Transverse colon (tissue), 4 donors: Measurements from ENCODE around the gene NATD1. TPM values are rescaled to one million over a fixed set of nuclear protein-coding genes. Genes with fewer than 3 reads are reported as not detected.

ENCODE experiments used
- DNase-seq: peaks from one replicate; pipeline ENCODE4 v3.0.0-alpha.2; 2019
- H3K27ac ChIP-seq, 4 donors: fragments of 200-600 bp; sonication (generic); 2 replicates each; pipeline ENCODE4 v1.5.1; 2016 to 2018; ENCODE audit warnings: inconsistent platforms in 4 of 4
- H3K27me3 ChIP-seq: fragments of 200-600 bp; sonication (generic); 2 replicates; pipeline ENCODE4 v1.5.1; 2017; ENCODE audit warnings: inconsistent platforms
- H3K36me3 ChIP-seq, 4 donors: fragments of 200-600 bp; sonication (generic); 2 replicates each; pipeline ENCODE4 v1.5.1; 2017 to 2019; ENCODE audit warnings: inconsistent platforms in 4 of 4
- H3K4me1 ChIP-seq, 4 donors: fragments of 200-600 bp; sonication (generic); 2 replicates each; pipeline ENCODE4 v1.5.1; 2017 to 2020; ENCODE audit warnings: inconsistent platforms in 4 of 4
- H3K4me3 ChIP-seq, 4 donors: fragments of 200-600 bp; sonication (generic); 1 replicate in 1 of 4; 2 replicates in 3 of 4; pipeline versions ENCODE4 v1.5.1 to v1.6.1; 2017 to 2019; ENCODE audit warnings: inconsistent platforms in 4 of 4
- H3K9me3 ChIP-seq, 2 donors: fragments of 200-600 bp; sonication (generic); 2 replicates each; pipeline ENCODE4 v1.5.1; 2017 to 2019; ENCODE audit warnings: inconsistent platforms in 2 of 2
- EP300 ChIP-seq: sonication (generic); formaldehyde crosslinking; IDR thresholded peaks from one replicate; pipeline ENCODE4 v1.6.1; 2017; ENCODE audit warnings: antibody characterized with exemption, low read depth
- POLR2A ChIP-seq: fragments of 450-650 bp; IDR thresholded peaks from one replicate; pipeline ENCODE4 v1.6.1; 2016; ENCODE audit warnings: antibody characterized with exemption, mild to moderate bottlenecking, moderate library complexity
- POLR2AphosphoS5 ChIP-seq, 3 donors: sonication (generic); formaldehyde crosslinking; IDR thresholded peaks; one replicate each; pipeline ENCODE4 v1.6.1; 2016; ENCODE audit warnings: antibody characterized with exemption in 3 of 3
- WGBS, 2 donors: methylation state at CpG; one replicate each; pipeline ENCODE4 v1.1.5; 2018; ENCODE audit warnings: low coverage in 1 of 2; 5-methylcytosine and 5-hydroxymethylcytosine counted together
- in situ Hi-C, 4 donors: fragments of 200-750 bp; cut with MboI; loops; one replicate each; pipeline versions ENCODE4 v1.15.0 to v1.15.1; 2017; ENCODE audit warnings: low sequenced_read_pairs in 3 of 4, low pct_ligation_motif_present in 1 of 4, low pct_unique_long_range_greater_than_20kb in 1 of 4
- intact Hi-C: fragments of 100-400 bp; cut with DNase I; formaldehyde crosslinking; loops from one replicate; pipeline ENCODE4 v1.15.1; 2023; ENCODE audit warnings: low total_unique reads
- total RNA-seq, 4 donors: library from RNA; depleted of rRNA; stranded (reverse); fragments of >200 nt; gene quantifications; one replicate each; pipeline ENCODE4 v1.1.0, GENCODE V29; 2016
- TF ChIP-seq, protein P1 (sequence below), 5 experiments: fragments of 200-600 bp in 3 of 5; fragments of 450-650 bp in 2 of 5; sonication (generic) in 3 of 5; IDR thresholded peaks; 1 replicate in 2 of 5; 2 replicates in 3 of 5; pipeline ENCODE4 v1.5.1; 2016 to 2017; ENCODE audit warnings: antibody characterized with exemption in 5 of 5, inconsistent platforms in 3 of 5, mild to moderate bottlenecking in 2 of 5, moderate library complexity in 1 of 5

The NATD1 gene
- total RNA-seq, 4 donors from 2014 or later = 1.4 to 7.9 (median 5.0) TPM

DNA sequence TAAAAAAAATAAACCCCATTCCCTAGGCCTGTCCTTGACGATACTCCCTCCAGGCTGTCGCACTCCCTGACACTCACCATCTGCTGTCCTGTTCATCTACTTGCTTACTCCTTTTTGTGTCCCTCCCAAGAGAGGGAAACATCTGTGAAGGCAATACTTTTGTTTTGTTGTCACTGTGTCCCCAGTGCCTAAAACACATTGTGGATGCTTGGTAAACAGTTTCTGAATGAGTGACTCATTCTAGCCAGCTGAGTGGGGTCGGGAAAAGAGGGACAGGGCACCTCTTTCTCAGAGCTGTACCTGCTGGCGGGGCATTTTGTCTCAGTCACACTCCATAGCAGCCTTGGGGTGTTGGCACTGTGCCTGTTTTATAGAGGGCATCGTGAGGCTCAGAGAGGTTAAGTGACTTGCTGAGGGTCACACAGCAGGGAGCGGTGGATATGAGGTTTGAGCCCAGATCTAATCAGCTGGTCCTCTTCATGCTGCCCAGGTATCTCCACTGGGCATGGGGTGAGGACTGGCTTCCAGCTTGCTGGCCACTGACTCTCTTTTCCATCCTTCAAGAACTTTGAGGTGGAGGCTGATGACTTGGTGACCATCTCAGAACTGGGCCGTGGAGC, 46.9 kb upstream of the NATD1 start:
- Histone ChIP-seq H3K9me3 (no peaks in the 10 kb centered on the region), H3K4me1 (peaks cover 0 to 11% (median 0%) of the 10 kb centered on the region in 4 donors), H3K4me3 (no peak overlapping the region), H3K27me3 (no peaks in the 10 kb centered on the region), H3K27ac (no peak overlapping the region), H3K36me3 (peaks cover 0 to 15% (median 4%) of the 10 kb centered on the region in 4 donors)
- DNase-seq = no peak
- in situ Hi-C loops = loop anchor here (25.0 kb wide), 3 partner anchors 212 to 487 kb away; no protein-coding TSS in a partner anchor
- TF ChIP-seq POLR2AphosphoS5 (IDR thresholded peaks at IDR 0.05) (no peak), EP300 (no peak)
- TF ChIP-seq, protein P1, sequence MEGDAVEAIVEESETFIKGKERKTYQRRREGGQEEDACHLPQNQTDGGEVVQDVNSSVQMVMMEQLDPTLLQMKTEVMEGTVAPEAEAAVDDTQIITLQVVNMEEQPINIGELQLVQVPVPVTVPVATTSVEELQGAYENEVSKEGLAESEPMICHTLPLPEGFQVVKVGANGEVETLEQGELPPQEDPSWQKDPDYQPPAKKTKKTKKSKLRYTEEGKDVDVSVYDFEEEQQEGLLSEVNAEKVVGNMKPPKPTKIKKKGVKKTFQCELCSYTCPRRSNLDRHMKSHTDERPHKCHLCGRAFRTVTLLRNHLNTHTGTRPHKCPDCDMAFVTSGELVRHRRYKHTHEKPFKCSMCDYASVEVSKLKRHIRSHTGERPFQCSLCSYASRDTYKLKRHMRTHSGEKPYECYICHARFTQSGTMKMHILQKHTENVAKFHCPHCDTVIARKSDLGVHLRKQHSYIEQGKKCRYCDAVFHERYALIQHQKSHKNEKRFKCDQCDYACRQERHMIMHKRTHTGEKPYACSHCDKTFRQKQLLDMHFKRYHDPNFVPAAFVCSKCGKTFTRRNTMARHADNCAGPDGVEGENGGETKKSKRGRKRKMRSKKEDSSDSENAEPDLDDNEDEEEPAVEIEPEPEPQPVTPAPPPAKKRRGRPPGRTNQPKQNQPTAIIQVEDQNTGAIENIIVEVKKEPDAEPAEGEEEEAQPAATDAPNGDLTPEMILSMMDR (IDR thresholded peaks at IDR 0.05) = no peak
- 59 to 70% methylated on average over 6 to 7 of the region's 7 CpGs for WGBS, 2 donors
- intact Hi-C loops = no loop called here

DNA sequence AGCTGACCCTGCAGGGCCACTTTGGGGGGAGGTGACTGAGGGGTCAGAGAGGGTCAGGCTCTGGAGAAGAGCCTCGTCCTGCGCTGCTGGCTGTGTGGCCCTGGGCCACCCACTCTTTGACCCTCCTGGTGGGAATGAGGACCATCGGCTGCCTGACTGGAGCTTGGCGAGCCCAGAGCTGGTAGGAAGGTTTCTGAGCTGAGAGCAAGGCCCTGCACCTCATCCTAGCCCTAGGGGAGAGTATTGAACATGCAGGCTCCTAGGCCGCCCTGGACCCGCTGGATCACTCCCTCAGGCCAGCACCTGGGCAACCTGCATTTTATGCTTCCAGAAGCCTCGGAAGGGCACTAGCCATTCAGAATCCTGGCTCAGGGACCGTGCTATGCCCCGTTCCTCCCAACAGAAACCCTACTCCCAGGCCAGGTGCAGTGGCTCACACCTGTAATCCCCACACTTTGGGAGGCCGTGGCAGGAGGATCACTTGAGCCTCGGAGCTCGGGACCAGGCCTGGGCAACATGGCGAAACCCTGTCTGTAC, 45.8 kb upstream of the NATD1 start:
- H3K27me3 ChIP-seq = no peaks in the 10 kb centered on the region
- no peaks in the 10 kb centered on the region for H3K9me3 ChIP-seq
- no peak overlapping the region for H3K4me3 ChIP-seq
- H3K27ac ChIP-seq = no peak overlapping the region
- H3K4me1 ChIP-seq = peaks cover 0 to 15% (median 2%) of the 10 kb centered on the region in 4 donors
- peaks cover 0 to 15% (median 4%) of the 10 kb centered on the region in 4 donors for H3K36me3 ChIP-seq
- in situ Hi-C loops (no loop called here), intact Hi-C loops (no loop called here)
- no peak for DNase-seq
- WGBS, 2 donors = 61 to 62% methylated on average over 4 to 13 of the region's 13 CpGs
- TF ChIP-seq POLR2A (no peak), POLR2AphosphoS5 (IDR thresholded peaks at IDR 0.05) (no peak), EP300 (no peak)
- TF ChIP-seq, protein P1 (IDR thresholded peaks at IDR 0.05) = no peak

- no peak for TF ChIP-seq POLR2A
- TF ChIP-seq, protein P1 (IDR thresholded peaks at IDR 0.05) = no peak
- TF ChIP-seq EP300 = no peak
- no peak for TF ChIP-seq POLR2AphosphoS5 (IDR thresholded peaks at IDR 0.05)
- intact Hi-C loops = no loop called here
- Histone ChIP-seq H3K4me3 (no peak overlapping the region), H3K4me1 (peaks cover 0 to 15% (median 2%) of the 10 kb centered on the region in 4 donors), H3K27ac (no peak overlapping the region), H3K27me3 (no peaks in the 10 kb centered on the region), H3K36me3 (peaks cover 0 to 15% (median 4%) of the 10 kb centered on the region in 4 donors), H3K9me3 (no peaks in the 10 kb centered on the region)
- in situ Hi-C loops = no loop called here
- DNase-seq = no peak
- 73 to 100% methylated on average over 1 to 22 of the region's 22 CpGs for WGBS, 2 donors
Observed at GRCh38 chr17:21298056-21298982, 45.1 kb upstream of the NATD1 start.

- Histone ChIP-seq H3K27me3 (no peaks in the 10 kb centered on the region), H3K9me3 (no peaks in the 10 kb centered on the region), H3K4me3 (no peak overlapping the region), H3K36me3 (peaks cover 0 to 15% (median 4%) of the 10 kb centered on the region in 4 donors), H3K4me1 (peaks cover 0 to 15% (median 2%) of the 10 kb centered on the region in 4 donors), H3K27ac (no peak overlapping the region)
- in situ Hi-C loops = no loop called here
- intact Hi-C loops = no loop called here
- no peak for DNase-seq
- TF ChIP-seq POLR2AphosphoS5 (IDR thresholded peaks at IDR 0.05) (no peak), EP300 (no peak), POLR2A (no peak)
- TF ChIP-seq, protein P1 (IDR thresholded peaks at IDR 0.05) = no peak
- WGBS, 2 donors = 64% methylated on average over 10 of the region's 10 CpGs; no CpG with 5 or more reads in 1 of the 2 donors
Observed at GRCh38 chr17:21297597-21297996, 44.4 kb upstream of the NATD1 start.
